WTC11 (cell line): Measurements from ENCODE around the gene POLR3A. TPM values are rescaled to one million over a fixed set of nuclear protein-coding genes. Genes with fewer than 3 reads are reported as not detected.

Experiments used
- ATAC-seq: fragments of 200-7000 bp; cut with Tn5 transposase; 2 replicates; pipeline ENCODE4 v1.10.0; 2021; ENCODE audit warnings: mild to moderate bottlenecking, moderate library complexity
- CTCF ChIA-PET: fragments of 300-600 bp; sonication (Branson Sonifier 250); formaldehyde crosslinking; loops from one replicate; lab custom pipeline; 2021; ENCODE audit warnings: antibody characterized with exemption; lab: Charles Lee
- POLR2A ChIA-PET: fragments of 350-600 bp; sonication (Branson Sonifier 250); formaldehyde crosslinking; loops from one replicate; lab custom pipeline; 2021; ENCODE audit warnings: antibody characterized with exemption; lab: Charles Lee
- DNase-seq: peaks from one replicate; pipeline ENCODE4 v3.0.0; 2021; ENCODE audit warnings: low spot score
- H3K27ac Mint-ChIP-seq: 2 replicates; pipeline ENCODE4 v1.8.0; 2021; ENCODE audit warnings: mixed read lengths
- H3K27me3 Mint-ChIP-seq: 2 replicates; pipeline ENCODE4 v1.8.0; 2021; ENCODE audit warnings: low read depth, mild to moderate bottlenecking, moderate library complexity, mixed read lengths
- H3K36me3 Mint-ChIP-seq: 2 replicates; pipeline ENCODE4 v1.8.0; 2021; ENCODE audit warnings: mixed read lengths
- H3K4me1 Mint-ChIP-seq: 2 replicates; pipeline ENCODE4 v1.8.0; 2022; ENCODE audit warnings: mixed read lengths
- H3K4me3 Mint-ChIP-seq: 2 replicates; pipeline ENCODE4 v1.8.0; 2021; ENCODE audit warnings: mild to moderate bottlenecking, moderate library complexity, mixed read lengths
- H3K9me3 Mint-ChIP-seq: 2 replicates; pipeline ENCODE4 v1.8.0; 2021; ENCODE audit warnings: mixed read lengths
- CBFB ChIP-seq: sonication (generic); formaldehyde crosslinking; IDR thresholded peaks from 2 replicates; pipeline ENCODE4 v1.8.1; 2022; ENCODE audit warnings: mild to moderate bottlenecking, low read depth, missing genetic modification reagents
- ETV6 ChIP-seq: sonication (generic); formaldehyde crosslinking; IDR thresholded peaks from 2 replicates; pipeline ENCODE4 v1.8.1; 2022; ENCODE audit warnings: mild to moderate bottlenecking, missing genetic modification reagents
- FOXK1 ChIP-seq: sonication (generic); formaldehyde crosslinking; IDR thresholded peaks from 2 replicates; pipeline ENCODE4 v1.8.0; 2022; ENCODE audit warnings: mild to moderate bottlenecking, moderate library complexity, missing genetic modification reagents
- FOXP4 ChIP-seq: sonication (generic); formaldehyde crosslinking; IDR thresholded peaks from 2 replicates; pipeline ENCODE4 v1.8.0; 2022; ENCODE audit warnings: mild to moderate bottlenecking, missing genetic modification reagents
- HMGA2 ChIP-seq: fragments of 250-450 bp; sonication (Bioruptor Pico); IDR thresholded peaks from 2 replicates; pipeline ENCODE4 v1.4.0; 2021; ENCODE audit warnings: mild to moderate bottlenecking, moderate library complexity
- HMGXB4 ChIP-seq: sonication (generic); formaldehyde crosslinking; IDR thresholded peaks from 2 replicates; pipeline ENCODE4 v1.8.1; 2023; ENCODE audit warnings: mild to moderate bottlenecking, moderate library complexity, missing genetic modification reagents
- IRF2 ChIP-seq: sonication (generic); formaldehyde crosslinking; IDR thresholded peaks from 2 replicates; pipeline ENCODE4 v1.8.0; 2022; ENCODE audit warnings: low read depth, missing genetic modification reagents, borderline replicate concordance
- JUN ChIP-seq: sonication (generic); formaldehyde crosslinking; IDR thresholded peaks from 2 replicates; pipeline ENCODE4 v1.8.0; 2023; ENCODE audit warnings: mild to moderate bottlenecking, missing genetic modification reagents
- KAT7 ChIP-seq: sonication (generic); formaldehyde crosslinking; IDR thresholded peaks from 2 replicates; pipeline ENCODE4 v1.8.1; 2023; ENCODE audit warnings: missing genetic modification reagents, mild to moderate bottlenecking, borderline replicate concordance
- MXD4 ChIP-seq: fragments of 250-450 bp; sonication (Bioruptor Pico); IDR thresholded peaks from 2 replicates; pipeline ENCODE4 v1.8.0; 2021; ENCODE audit warnings: mild to moderate bottlenecking, moderate library complexity, borderline replicate concordance
- NR1H2 ChIP-seq: sonication (generic); formaldehyde crosslinking; IDR thresholded peaks from 2 replicates; pipeline ENCODE4 v1.9.0; 2021; ENCODE audit warnings: mild to moderate bottlenecking, moderate library complexity, missing genetic modification reagents
- NR2C2 ChIP-seq: sonication (generic); formaldehyde crosslinking; IDR thresholded peaks from 2 replicates; pipeline ENCODE4 v1.8.0; 2022; ENCODE audit warnings: mild to moderate bottlenecking, missing genetic modification reagents
- NR3C1 ChIP-seq: sonication (generic); formaldehyde crosslinking; conservative IDR thresholded peaks from 2 replicates; pipeline ENCODE4 v1.8.1; 2023; ENCODE audit warnings: low read depth, mild to moderate bottlenecking, missing genetic modification reagents
- PRDM15 ChIP-seq: sonication (generic); formaldehyde crosslinking; IDR thresholded peaks from 2 replicates; pipeline ENCODE4 v1.8.0; 2022; ENCODE audit warnings: missing genetic modification reagents
- RELA ChIP-seq: sonication (generic); formaldehyde crosslinking; IDR thresholded peaks from 2 replicates; pipeline ENCODE4 v1.8.1; 2022; ENCODE audit warnings: missing genetic modification reagents, mild to moderate bottlenecking, borderline replicate concordance
- SP1 ChIP-seq: sonication (generic); formaldehyde crosslinking; conservative IDR thresholded peaks from 2 replicates; pipeline ENCODE4 v1.8.1; 2022; ENCODE audit warnings: missing genetic modification reagents
- USF1 ChIP-seq: sonication (generic); formaldehyde crosslinking; IDR thresholded peaks from 2 replicates; pipeline ENCODE4 v1.8.0; 2022; ENCODE audit warnings: mild to moderate bottlenecking, missing genetic modification reagents
- ZBTB21 ChIP-seq: sonication (generic); formaldehyde crosslinking; IDR thresholded peaks from 2 replicates; pipeline ENCODE4 v1.8.1; 2023; ENCODE audit warnings: mild to moderate bottlenecking, missing genetic modification reagents, borderline replicate concordance
- ZNF121 ChIP-seq: sonication (generic); formaldehyde crosslinking; IDR thresholded peaks from 2 replicates; pipeline ENCODE4 v1.8.0; 2023; ENCODE audit warnings: missing genetic modification reagents
- ZNF263 ChIP-seq: sonication (generic); formaldehyde crosslinking; IDR thresholded peaks from 2 replicates; pipeline ENCODE4 v1.8.1; 2022; ENCODE audit warnings: low read depth, mild to moderate bottlenecking, moderate library complexity, missing genetic modification reagents
- ZNF317 ChIP-seq: sonication (generic); formaldehyde crosslinking; IDR thresholded peaks from 2 replicates; pipeline ENCODE4 v1.8.1; 2023; ENCODE audit warnings: low read depth, mild to moderate bottlenecking, moderate library complexity, missing genetic modification reagents, borderline replicate concordance
- ZNF423 ChIP-seq: fragments of 250-450 bp; sonication (Bioruptor Pico); IDR thresholded peaks from 2 replicates; pipeline ENCODE4 v2.1.2; 2022; ENCODE audit warnings: mild to moderate bottlenecking, moderate library complexity
- total RNA-seq: library from RNA; stranded (reverse); gene quantifications from 3 replicates; pipeline ENCODE4 v1.2.3, GENCODE V29; 2021

Gene POLR3A
- total RNA-seq, 1 experiment from 2014 or later: 32.2 TPM

GRCh38 chr10:78007172-78007571 lies 22.1 kb downstream of the POLR3A start (continued):
- TF ChIP-seq PRDM15 (CRISPR knock-in tag) (no peak), ZNF121 (CRISPR knock-in tag) (no peak), JUN (no peak), NR2C2 (CRISPR knock-in tag) (no peak), SP1 (CRISPR knock-in tag) (no peak), ZNF317 (CRISPR knock-in tag) (no peak)

GRCh38 chr10:78004215-78005026 lies 24.9 kb downstream of the POLR3A start:
- POLR2A ChIA-PET: no interaction called here
- H3K27ac Mint-ChIP-seq: no peak overlapping the region
- H3K27me3 Mint-ChIP-seq: no peaks in the 10 kb centered on the region
- TF ChIP-seq ZNF423 (CRISPR knock-in tag) (no peak), IRF2 (CRISPR knock-in tag) (no peak), KAT7 (CRISPR knock-in tag) (no peak), HMGXB4 (CRISPR knock-in tag) (no peak), CBFB (CRISPR knock-in tag) (no peak)
- TF ChIP-seq, all 79 proteins: peak for 0
- Mint-ChIP-seq H3K9me3 (no peaks in the 10 kb centered on the region), H3K4me3 (no peak overlapping the region), H3K4me1 (no peaks in the 10 kb centered on the region), H3K36me3 (peaks cover 82% of the 10 kb centered on the region)
- ATAC-seq (no peak), DNase-seq (no peak)
- CTCF ChIA-PET: interaction anchor here (1.3 kb wide), 1 partner anchor 25 kb away, joined by 3 read pairs; the partner anchor contains the start of gene POLR3A

- H3K4me1 Mint-ChIP-seq: no peaks in the 10 kb centered on the region
- H3K4me3 Mint-ChIP-seq: no peak overlapping the region
- DNase-seq (no peak), ATAC-seq (no peak)
- no peaks in the 10 kb centered on the region for H3K27me3 Mint-ChIP-seq
- TF ChIP-seq USF1 (CRISPR knock-in tag): no peak
- no peak for TF ChIP-seq ZNF263 (CRISPR knock-in tag)
- TF ChIP-seq ZBTB21 (CRISPR knock-in tag): no peak
- no peak for TF ChIP-seq ETV6 (CRISPR knock-in tag)
- TF ChIP-seq HMGA2 (CRISPR knock-in tag): no peak
- no peak for TF ChIP-seq NR3C1
- TF ChIP-seq RELA (CRISPR knock-in tag): no peak
- no peak for TF ChIP-seq FOXK1 (CRISPR knock-in tag)
- TF ChIP-seq IRF2 (CRISPR knock-in tag): no peak
- no peak for TF ChIP-seq MXD4 (CRISPR knock-in tag)
- no peak for TF ChIP-seq FOXP4 (CRISPR knock-in tag)
- no peak for TF ChIP-seq ZNF317 (CRISPR knock-in tag)
- TF ChIP-seq NR1H2: no peak
- H3K9me3 Mint-ChIP-seq: no peaks in the 10 kb centered on the region
- ChIA-PET POLR2A (no interaction called here), CTCF (interaction anchor here (1.3 kb wide), 1 partner anchor 27 kb away, joined by 3 read pairs; the partner anchor contains the start of gene POLR3A)
- H3K36me3 Mint-ChIP-seq: peaks cover 83% of the 10 kb centered on the region
- no peak overlapping the region for H3K27ac Mint-ChIP-seq
Observed at GRCh38 chr10:78002541-78003288, 26.6 kb downstream of the POLR3A start.
